H9 (cell line): Measurements from ENCODE around the gene XK. TPM values are rescaled to one million over a fixed set of nuclear protein-coding genes. Genes with fewer than 3 reads are reported as not detected.

Experiments used
- DNase-seq: peaks from one replicate; pipeline ENCODE4 v3.0.0-alpha.2; 2017
- H2AFZ ChIP-seq: one replicate; pipeline ENCODE4 v1.6.1; 2013; ENCODE audit warnings: mild to moderate bottlenecking, low read length, control low read depth, moderate library complexity
- H2AK5ac ChIP-seq: 2 replicates; pipeline ENCODE4 v1.6.1; 2013; ENCODE audit warnings: low read length, control low read depth, mixed read lengths; ENCODE audit not compliant: insufficient read length
- H2BK120ac ChIP-seq: one replicate; pipeline ENCODE4 v1.6.1; 2013; ENCODE audit warnings: low read depth, mild to moderate bottlenecking, low read length, control low read depth, inconsistent platforms; ENCODE audit not compliant: poor library complexity, severe bottlenecking
- H2BK12ac ChIP-seq: 2 replicates; pipeline ENCODE4 v1.6.1; 2013; ENCODE audit warnings: low read length, control low read depth, mixed read lengths, low read depth; ENCODE audit not compliant: insufficient read length
- H2BK15ac ChIP-seq: 2 replicates; pipeline ENCODE4 v1.6.1; 2013; ENCODE audit warnings: low read depth, low read length, control low read depth
- H2BK20ac ChIP-seq: one replicate; pipeline ENCODE4 v1.6.1; 2013; ENCODE audit warnings: low read depth, mild to moderate bottlenecking, low read length, control low read depth, inconsistent platforms; ENCODE audit not compliant: poor library complexity, severe bottlenecking
- H2BK5ac ChIP-seq: 2 replicates; pipeline ENCODE4 v1.6.1; 2013; ENCODE audit warnings: low read length, control low read depth, mixed read lengths; ENCODE audit not compliant: insufficient read length
- H3K14ac ChIP-seq: 2 replicates; pipeline ENCODE4 v1.6.1; 2013; ENCODE audit warnings: low read length, control low read depth; ENCODE audit not compliant: insufficient read depth
- H3K18ac ChIP-seq: 2 replicates; pipeline ENCODE4 v1.6.1; 2013; ENCODE audit warnings: low read depth, mild to moderate bottlenecking, mixed read lengths, low read length, control low read depth; ENCODE audit not compliant: insufficient read length
- H3K23ac ChIP-seq: 2 replicates; pipeline ENCODE4 v1.6.1; 2013; ENCODE audit warnings: low read length, control low read depth, mixed read lengths, low read depth; ENCODE audit not compliant: insufficient read length
- H3K23me2 ChIP-seq: 2 replicates; pipeline ENCODE4 v1.6.1; 2013; ENCODE audit warnings: low read depth, mild to moderate bottlenecking, mixed read lengths, low read length, control low read depth; ENCODE audit not compliant: insufficient read length, poor library complexity, severe bottlenecking
- H3K27ac ChIP-seq: 2 replicates; pipeline ENCODE4 v1.5.1; 2013; ENCODE audit warnings: low read length, control low read depth, mixed read lengths, low read depth; ENCODE audit not compliant: insufficient read length
- H3K27me3 ChIP-seq: 2 replicates; pipeline ENCODE4 v1.6.1; 2013; ENCODE audit warnings: low read length, control low read depth, inconsistent platforms; ENCODE audit not compliant: insufficient read depth
- H3K4ac ChIP-seq: 2 replicates; pipeline ENCODE4 v1.6.1; 2013; ENCODE audit warnings: low read depth, mild to moderate bottlenecking, control low read depth, inconsistent platforms, low read length, moderate library complexity
- H3K4me1 ChIP-seq: 2 replicates; pipeline ENCODE4 v1.6.1; 2013; ENCODE audit warnings: low read length, control low read depth, inconsistent platforms; ENCODE audit not compliant: insufficient read depth
- H3K4me2 ChIP-seq: 2 replicates; pipeline ENCODE4 v1.6.1; 2013; ENCODE audit warnings: low read length, control low read depth, mixed read lengths; ENCODE audit not compliant: insufficient read length, insufficient read depth
- H3K56ac ChIP-seq: 2 replicates; pipeline ENCODE4 v1.6.1; 2013; ENCODE audit warnings: low read depth, mild to moderate bottlenecking, mixed read lengths, low read length, control low read depth; ENCODE audit not compliant: insufficient read length
- H3K79me1 ChIP-seq: 2 replicates; pipeline ENCODE4 v1.6.1; 2013; ENCODE audit warnings: low read depth, mild to moderate bottlenecking, moderate library complexity, low read length, control low read depth, inconsistent platforms; ENCODE audit not compliant: insufficient read depth, poor library complexity, severe bottlenecking
- H3K79me2 ChIP-seq: 2 replicates; pipeline ENCODE4 v1.6.1; 2013; ENCODE audit warnings: low read length, control low read depth, inconsistent platforms; ENCODE audit not compliant: insufficient read depth
- H3K9ac ChIP-seq: 2 replicates; pipeline ENCODE4 v1.6.1; 2013; ENCODE audit warnings: low read length, control low read depth, mixed read lengths; ENCODE audit not compliant: insufficient read length; ENCODE audit errors: extremely low read depth
- H3K9me3 ChIP-seq: one replicate; pipeline ENCODE4 v1.6.1; 2013; ENCODE audit warnings: low read depth, low read length, inconsistent platforms; ENCODE audit not compliant: control insufficient read depth
- H3T11ph ChIP-seq: one replicate; pipeline ENCODE4 v1.6.1; 2013; ENCODE audit warnings: mild to moderate bottlenecking, low read length, control low read depth, inconsistent platforms
- H4K20me1 ChIP-seq: one replicate; pipeline ENCODE4 v1.6.1; 2013; ENCODE audit not compliant: control insufficient read depth, insufficient read length, insufficient read depth
- H4K5ac ChIP-seq: 2 replicates; pipeline ENCODE4 v1.6.1; 2013; ENCODE audit warnings: low read depth, mild to moderate bottlenecking, mixed read lengths, low read length, control low read depth; ENCODE audit not compliant: insufficient read length
- H4K8ac ChIP-seq: replicated peaks from 2 replicates; pipeline ENCODE4 v1.6.1; 2013; ENCODE audit warnings: low read length, control low read depth, mixed read lengths, low read depth; ENCODE audit not compliant: insufficient read length
- H4K91ac ChIP-seq: 2 replicates; pipeline ENCODE4 v1.6.1; 2013; ENCODE audit warnings: low read depth, mild to moderate bottlenecking, moderate library complexity, mixed read lengths, low read length, control low read depth; ENCODE audit not compliant: insufficient read length
- H3K27ac Mint-ChIP-seq, 3 experiments: 2 replicates in 2 of 3; 3 replicates in 1 of 3; pipeline ENCODE4 v1.8.0; 2020 to 2021; ENCODE audit warnings: mixed read lengths in 3 of 3, mild to moderate bottlenecking in 1 of 3, moderate library complexity in 1 of 3
- H3K27me3 Mint-ChIP-seq: 2 replicates; pipeline ENCODE4 v1.8.0; 2021; ENCODE audit warnings: low read depth, mild to moderate bottlenecking, moderate library complexity, mixed read lengths
- H3K36me3 Mint-ChIP-seq, 3 experiments: 2 replicates in 2 of 3; 3 replicates in 1 of 3; pipeline ENCODE4 v1.8.0; 2020 to 2021; ENCODE audit warnings: low read depth in 3 of 3, mixed read lengths in 3 of 3; ENCODE audit not compliant: insufficient read depth in 1 of 3
- H3K4me1 Mint-ChIP-seq, 2 experiments: 2 replicates each; pipeline ENCODE4 v1.8.0; 2020; ENCODE audit warnings: mixed read lengths in 2 of 2
- H3K4me3 Mint-ChIP-seq, 2 experiments: 2 replicates in 1 of 2; 3 replicates in 1 of 2; pipeline ENCODE4 v1.8.0; 2020 to 2021; ENCODE audit warnings: mild to moderate bottlenecking in 2 of 2, mixed read lengths in 2 of 2, moderate library complexity in 1 of 2
- H3K9me3 Mint-ChIP-seq, 2 experiments: 2 replicates in 1 of 2; 3 replicates in 1 of 2; pipeline ENCODE4 v1.8.0; 2020; ENCODE audit warnings: mild to moderate bottlenecking in 2 of 2, mixed read lengths in 2 of 2, moderate library complexity in 1 of 2
- WGBS: extraction: QIAGEN DNeasy Blood & Tissue Kit; methylation state at CpG from one replicate; pipeline ENCODE4 v1.1.7; 2013; ENCODE audit warnings: missing lambda C conversion rate, low lambda C conversion rate, mixed read lengths; ENCODE audit not compliant: insufficient read length; ENCODE audit errors: extremely low coverage; 5-methylcytosine and 5-hydroxymethylcytosine counted together
- total RNA-seq: library from RNA; stranded (reverse); gene quantifications from 2 replicates; pipeline ENCODE4 v1.2.1, GENCODE V29; 2021
- TF ChIP-seq, protein P1 (sequence below): fragments of 200-600 bp; sonication (generic); conservative IDR thresholded peaks from 3 replicates; pipeline ENCODE4 v1.8.0; 2021; ENCODE audit warnings: antibody characterized with exemption, mild to moderate bottlenecking

Gene XK
- total RNA-seq, 1 experiment from 2014 or later = 0.85 TPM

DNA sequence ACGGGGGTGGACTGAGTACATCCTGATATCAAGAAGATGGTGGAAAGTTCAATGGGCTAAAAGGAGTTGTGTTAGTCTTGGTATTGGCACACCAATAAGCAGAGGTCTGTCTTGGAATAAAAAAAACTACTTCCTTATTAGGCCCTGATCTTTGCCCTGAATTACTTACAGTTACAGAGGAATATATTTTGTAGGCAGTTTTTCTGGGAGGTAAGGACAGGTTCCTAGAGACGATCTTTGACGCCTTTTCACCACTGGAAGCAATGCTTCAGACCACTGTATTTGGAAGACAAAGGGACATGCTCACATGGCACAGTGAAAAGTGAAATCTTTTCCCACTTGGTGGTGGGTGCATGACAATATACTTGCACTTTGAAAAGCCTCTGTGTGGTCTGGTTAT, 618 bp upstream of the XK start:
- TF ChIP-seq, protein P1, sequence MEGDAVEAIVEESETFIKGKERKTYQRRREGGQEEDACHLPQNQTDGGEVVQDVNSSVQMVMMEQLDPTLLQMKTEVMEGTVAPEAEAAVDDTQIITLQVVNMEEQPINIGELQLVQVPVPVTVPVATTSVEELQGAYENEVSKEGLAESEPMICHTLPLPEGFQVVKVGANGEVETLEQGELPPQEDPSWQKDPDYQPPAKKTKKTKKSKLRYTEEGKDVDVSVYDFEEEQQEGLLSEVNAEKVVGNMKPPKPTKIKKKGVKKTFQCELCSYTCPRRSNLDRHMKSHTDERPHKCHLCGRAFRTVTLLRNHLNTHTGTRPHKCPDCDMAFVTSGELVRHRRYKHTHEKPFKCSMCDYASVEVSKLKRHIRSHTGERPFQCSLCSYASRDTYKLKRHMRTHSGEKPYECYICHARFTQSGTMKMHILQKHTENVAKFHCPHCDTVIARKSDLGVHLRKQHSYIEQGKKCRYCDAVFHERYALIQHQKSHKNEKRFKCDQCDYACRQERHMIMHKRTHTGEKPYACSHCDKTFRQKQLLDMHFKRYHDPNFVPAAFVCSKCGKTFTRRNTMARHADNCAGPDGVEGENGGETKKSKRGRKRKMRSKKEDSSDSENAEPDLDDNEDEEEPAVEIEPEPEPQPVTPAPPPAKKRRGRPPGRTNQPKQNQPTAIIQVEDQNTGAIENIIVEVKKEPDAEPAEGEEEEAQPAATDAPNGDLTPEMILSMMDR = no peak
- no peak overlapping the region for H3K14ac ChIP-seq
- H3K4me1 ChIP-seq = no peaks in the 10 kb centered on the region; the same call in 1 of the 2 replicates
- no peak overlapping the region for H2BK12ac ChIP-seq
- no peak overlapping the region for H4K5ac ChIP-seq
- no peak overlapping the region for H3K27ac ChIP-seq
- Mint-ChIP-seq H3K27ac (no peak overlapping the region), H3K4me3 (peak overlapping the region; percentile 16 to 45; a peak in 2 of 5 replicates), H3K9me3 (peaks cover 45 to 49% of the 10 kb centered on the region in 2 experiments), H3K36me3 (peaks cover 0 to 2% (median 0%) of the 10 kb centered on the region in 3 experiments; a peak in 1 of 7 replicates), H3K4me1 (peaks cover 9 to 13% of the 10 kb centered on the region in 2 experiments; a peak in 3 of 4 replicates), H3K27me3 (peaks cover 16% of the 10 kb centered on the region)
- H3K18ac ChIP-seq = no peak overlapping the region
- no peak overlapping the region for H3K23ac ChIP-seq
- no peak overlapping the region for H2BK20ac ChIP-seq
- H3T11ph ChIP-seq = no peak overlapping the region
- H2BK5ac ChIP-seq = no peak overlapping the region
- no peak overlapping the region for H4K91ac ChIP-seq
- no peaks in the 10 kb centered on the region for H3K79me2 ChIP-seq
- no peaks in the 10 kb centered on the region for H4K20me1 ChIP-seq
- H3K27me3 ChIP-seq = peaks cover 6% of the 10 kb centered on the region; the same call in 1 of the 2 replicates
- no CpG with 5 or more reads among the region's 3 CpGs for WGBS
- H3K9me3 ChIP-seq = no peaks in the 10 kb centered on the region
- no peak overlapping the region for H4K8ac ChIP-seq
- peak overlapping the region; percentile 31 for H3K4me2 ChIP-seq
- no peak overlapping the region for H2BK15ac ChIP-seq
- no peak overlapping the region for H3K9ac ChIP-seq
- H3K4ac ChIP-seq = no peak overlapping the region
- no peaks in the 10 kb centered on the region for H3K23me2 ChIP-seq
- H3K56ac ChIP-seq = no peak overlapping the region
- no peaks in the 10 kb centered on the region for H3K79me1 ChIP-seq
- H2BK120ac ChIP-seq = no peak overlapping the region
- no peak overlapping the region for H2AK5ac ChIP-seq
- no peak overlapping the region for H2AFZ ChIP-seq
- no peak for DNase-seq
